IPS-NIHi7 (cell line): ENCODE results near the gene PPRC1.

Experiments used
- DNase-seq: peaks from one replicate; pipeline ENCODE4 v3.0.0; 2012; ENCODE audit warnings: mixed read lengths; ENCODE audit errors: extremely low spot score

Gene PPRC1

GRCh38 chr10:102132563-102133372, at the start of gene PPRC1:
Gene PPRC1 (plus strand): TSS chr10:102133040. CDS start chr10:102133069, 29 bp downstream.
- DNase-seq, result peak; percentile 96

- no peak for DNase-seq
Measured at GRCh38 chr10:102083541-102083940, 49.3 kb upstream of the PPRC1 start.

- no peak for DNase-seq
Measured at GRCh38 chr10:102085336-102085735, 47.5 kb upstream of the PPRC1 start.

GRCh38 chr10:102086196-102086595, 46.6 kb upstream of the PPRC1 start:
- DNase-seq, result no peak

GRCh38 chr10:102090772-102091171, 42.1 kb upstream of the PPRC1 start:
- DNase-seq, result no peak

GRCh38 chr10:102096449-102096848, 36.4 kb upstream of the PPRC1 start:
- no peak for DNase-seq

GRCh38 chr10:102101152-102101551, 31.7 kb upstream of the PPRC1 start:
- DNase-seq, result no peak

GRCh38 chr10:102102421-102102820, 30.4 kb upstream of the PPRC1 start:
- DNase-seq, result no peak

GRCh38 chr10:102106998-102107397, 25.8 kb upstream of the PPRC1 start:
- no peak for DNase-seq

GRCh38 chr10:102109166-102110116, 23.4 kb upstream of the PPRC1 start:
- no peak for DNase-seq

GRCh38 chr10:102111276-102111675, 21.6 kb upstream of the PPRC1 start:
- no peak for DNase-seq

- peak; percentile 60 for DNase-seq
Measured at GRCh38 chr10:102112210-102112817, 20.5 kb upstream of the PPRC1 start.

GRCh38 chr10:102113261-102113955, 19.4 kb upstream of the PPRC1 start:
- no peak for DNase-seq

- no peak for DNase-seq
Measured at GRCh38 chr10:102113956-102114857, 18.6 kb upstream of the PPRC1 start.

GRCh38 chr10:102114861-102115618, 17.8 kb upstream of the PPRC1 start:
- DNase-seq, result peak; percentile 82

GRCh38 chr10:102115775-102116174, 17.1 kb upstream of the PPRC1 start:
- no peak for DNase-seq

GRCh38 chr10:102116656-102117055, 16.2 kb upstream of the PPRC1 start:
- DNase-seq, result no peak

GRCh38 chr10:102117391-102118159, 15.3 kb upstream of the PPRC1 start:
- no peak for DNase-seq

- DNase-seq, result no peak
Measured at GRCh38 chr10:102118867-102119266, 14.0 kb upstream of the PPRC1 start.
